H1 (cell line): ENCODE measurements around the gene POLR2L. TPM values are rescaled to one million over a fixed set of nuclear protein-coding genes. Genes with fewer than 3 reads are reported as not detected.

ENCODE experiments used
- CTCF ChIA-PET: fragments of 300-600 bp; sonication (Branson Sonifier 250); formaldehyde crosslinking; loops from one replicate; lab custom pipeline; 2021; ENCODE audit not compliant: partially characterized antibody; lab: Charles Lee
- POLR2A ChIA-PET: fragments of 300-600 bp; sonication (Branson Sonifier 250); formaldehyde crosslinking; loops from one replicate; lab custom pipeline; 2021; ENCODE audit warnings: inconsistent platforms; ENCODE audit not compliant: partially characterized antibody; lab: Charles Lee
- DNase-seq, 2 experiments: peaks; one replicate each; pipeline versions ENCODE4 v3.0.0 to v3.0.0-alpha.2; 2010 to 2022; ENCODE audit warnings: low spot score in 2 of 2, low read depth in 1 of 2, mixed read lengths in 1 of 2
- FAIRE-seq: peaks from 2 replicates; lab custom pipeline; 2011; peaks lifted over from hg19 to GRCh38; lab: Jason Lieb, UNC
- H2AFZ ChIP-seq: 2 replicates; pipeline ENCODE4 v1.8.1; 2012; ENCODE audit warnings: low read length, inconsistent platforms
- H2AK5ac ChIP-seq: 2 replicates; pipeline ENCODE4 v1.6.1; 2013; ENCODE audit warnings: low read depth, low read length
- H2BK120ac ChIP-seq: replicated peaks from 2 replicates; pipeline ENCODE3; 2013; ENCODE audit warnings: low read depth, low read length, inconsistent platforms
- H2BK12ac ChIP-seq: 2 replicates; pipeline ENCODE4 v1.6.1; 2013; ENCODE audit warnings: low read depth, low read length
- H2BK15ac ChIP-seq: 2 replicates; pipeline ENCODE4 v1.6.1; 2013; ENCODE audit warnings: low read length
- H2BK20ac ChIP-seq: 2 replicates; pipeline ENCODE4 v1.6.1; 2013; ENCODE audit warnings: low read length
- H2BK5ac ChIP-seq: 2 replicates; pipeline ENCODE4 v1.6.1; 2013; ENCODE audit warnings: low read depth, low read length
- H3K14ac ChIP-seq: 2 replicates; pipeline ENCODE4 v1.6.1; 2013; ENCODE audit warnings: inconsistent platforms; ENCODE audit not compliant: insufficient read length
- H3K18ac ChIP-seq: 2 replicates; pipeline ENCODE4 v1.6.1; 2013; ENCODE audit warnings: low read length; ENCODE audit errors: extremely low read depth
- H3K23ac ChIP-seq: 2 replicates; pipeline ENCODE4 v1.6.1; 2013; ENCODE audit warnings: inconsistent platforms; ENCODE audit not compliant: insufficient read length
- H3K23me2 ChIP-seq: 2 replicates; pipeline ENCODE4 v1.6.1; 2013; ENCODE audit warnings: low read depth, low read length
- H3K27ac ChIP-seq: 2 replicates; pipeline ENCODE4 v1.6.1; 2011; ENCODE audit warnings: low read depth, low read length, inconsistent platforms
- H3K27me3 ChIP-seq, 4 experiments: replicated peaks in 1 of 4; 1 replicate in 1 of 4; 2 replicates in 3 of 4; pipeline versions ENCODE4 v1.6.1 to v1.8.1; 2011 to 2013; ENCODE audit warnings: low read length in 3 of 4, mild to moderate bottlenecking in 3 of 4, inconsistent platforms in 2 of 4, mixed read lengths in 2 of 4, moderate library complexity in 1 of 4; ENCODE audit not compliant: control insufficient read depth in 3 of 4, insufficient read depth in 3 of 4; ENCODE audit errors: extremely low read depth in 1 of 4
- H3K36me3 ChIP-seq, 4 experiments: 2 replicates each; pipeline versions ENCODE4 v1.6.1 to v1.8.1; 2011 to 2013; ENCODE audit warnings: mild to moderate bottlenecking in 4 of 4, low read length in 3 of 4, moderate library complexity in 2 of 4, control low read depth in 1 of 4, inconsistent platforms in 1 of 4; ENCODE audit not compliant: insufficient read depth in 4 of 4, control insufficient read depth in 2 of 4
- H3K4ac ChIP-seq: replicated peaks from 2 replicates; pipeline ENCODE3; 2013; ENCODE audit warnings: low read length, low read depth, mixed read lengths, inconsistent platforms; ENCODE audit not compliant: insufficient read length
- H3K4me1 ChIP-seq, 4 experiments: replicated peaks in 1 of 4; 1 replicate in 1 of 4; 2 replicates in 3 of 4; pipeline versions ENCODE4 v1.6.1 to v1.8.1; 2011 to 2013; ENCODE audit warnings: low read length in 3 of 4, inconsistent platforms in 2 of 4, mixed read lengths in 1 of 4; ENCODE audit not compliant: insufficient read depth in 4 of 4, control insufficient read depth in 3 of 4
- H3K4me2 ChIP-seq, 2 experiments: 2 replicates each; pipeline versions ENCODE4 v1.6.1 to v1.8.1; 2011 to 2013; ENCODE audit warnings: low read depth in 2 of 2, low read length in 2 of 2, control low read depth in 1 of 2, inconsistent platforms in 1 of 2, mild to moderate bottlenecking in 1 of 2; ENCODE audit not compliant: insufficient read depth in 1 of 2
- H3K4me3 ChIP-seq, 4 experiments: fragments of 200-600, 300-600 bp in 1 of 4; sonication (generic), shearing (Covaris generic), sonication (Bioruptor Twin) in 1 of 4; 2 replicates each; pipeline versions ENCODE4 v1.5.1 to v1.8.1; 2011 to 2016; ENCODE audit warnings: low read length in 4 of 4, low read depth in 3 of 4, control low read depth in 2 of 4, inconsistent platforms in 2 of 4, mild to moderate bottlenecking in 2 of 4, mixed read lengths in 1 of 4, moderate library complexity in 1 of 4; ENCODE audit not compliant: insufficient read depth in 2 of 4; ENCODE audit errors: extremely low read depth in 1 of 4
- H3K56ac ChIP-seq: replicated peaks from 2 replicates; pipeline ENCODE3; 2013; ENCODE audit warnings: low read depth, mild to moderate bottlenecking, mixed read lengths, low read length, inconsistent platforms; ENCODE audit not compliant: insufficient read length
- H3K79me1 ChIP-seq: 2 replicates; pipeline ENCODE4 v1.6.1; 2013; ENCODE audit warnings: low read depth, low read length, control low read depth
- H3K79me2 ChIP-seq, 2 experiments: 2 replicates each; pipeline versions ENCODE4 v1.6.1 to v1.8.1; 2012 to 2013; ENCODE audit warnings: low read length in 2 of 2, mild to moderate bottlenecking in 2 of 2, inconsistent platforms in 1 of 2; ENCODE audit not compliant: insufficient read depth in 2 of 2, control insufficient read depth in 1 of 2
- H3K9ac ChIP-seq, 4 experiments: replicated peaks in 1 of 4; 1 replicate in 1 of 4; 2 replicates in 3 of 4; pipeline versions ENCODE4 v1.6.1 to v1.8.1; 2011 to 2013; ENCODE audit warnings: low read depth in 3 of 4, low read length in 3 of 4, control low read depth in 2 of 4, mild to moderate bottlenecking in 2 of 4, moderate library complexity in 2 of 4, inconsistent platforms in 1 of 4; ENCODE audit errors: extremely low read depth in 1 of 4
- H3K9me3 ChIP-seq, 2 experiments: 2 replicates each; pipeline versions ENCODE4 v1.6.1 to v1.8.1; 2012 to 2013; ENCODE audit warnings: mild to moderate bottlenecking in 2 of 2, moderate library complexity in 2 of 2, control low read depth in 1 of 2, inconsistent platforms in 1 of 2, low read depth in 1 of 2, low read length in 1 of 2, mixed read lengths in 1 of 2; ENCODE audit not compliant: insufficient read depth in 2 of 2
- H4K20me1 ChIP-seq, 2 experiments: replicated peaks in 1 of 2; 2 replicates each; pipeline versions ENCODE3 to v1.8.1; 2011 to 2013; ENCODE audit warnings: inconsistent platforms in 2 of 2, low read length in 2 of 2, mild to moderate bottlenecking in 1 of 2; ENCODE audit not compliant: insufficient read depth in 2 of 2, control insufficient read depth in 1 of 2
- H4K5ac ChIP-seq: 2 replicates; pipeline ENCODE4 v1.6.1; 2013; ENCODE audit warnings: low read length, low read depth, mixed read lengths, inconsistent platforms; ENCODE audit not compliant: insufficient read length
- H4K8ac ChIP-seq: 2 replicates; pipeline ENCODE4 v1.8.0; 2013; ENCODE audit warnings: mild to moderate bottlenecking, moderate library complexity, low read length, inconsistent platforms; ENCODE audit not compliant: insufficient read depth; ENCODE audit errors: extremely low read depth
- H4K91ac ChIP-seq: replicated peaks from 2 replicates; pipeline ENCODE3; 2013; ENCODE audit warnings: low read length, mixed read lengths, inconsistent platforms; ENCODE audit not compliant: insufficient read length
- ASH2L ChIP-seq: fragments of 200-600, 300-600 bp; sonication (generic); IDR thresholded peaks from one replicate; pipeline ENCODE4 v1.7.1; 2017; ENCODE audit warnings: low read length
- BCL11A ChIP-seq, 2 experiments: IDR thresholded peaks; one replicate each; pipeline ENCODE4 v1.6.1; 2011; ENCODE audit warnings: low read depth in 2 of 2, low read length in 2 of 2, mild to moderate bottlenecking in 2 of 2
- EGR1 ChIP-seq: IDR thresholded peaks from 2 replicates; pipeline ENCODE4 v1.6.1; 2011; ENCODE audit warnings: low read depth, low read length, borderline replicate concordance
- KDM1A ChIP-seq: fragments of 200-600, 300-600 bp; sonication (generic); IDR thresholded peaks from 2 replicates; pipeline ENCODE4 v1.7.1; 2016; ENCODE audit warnings: mild to moderate bottlenecking, low read length, borderline replicate concordance
- KDM4A ChIP-seq: IDR thresholded peaks from one replicate; pipeline ENCODE4 v1.7.1; 2012; ENCODE audit warnings: low read depth, mild to moderate bottlenecking, moderate library complexity, low read length, inconsistent platforms; ENCODE audit not compliant: severe bottlenecking
- NANOG ChIP-seq: IDR thresholded peaks from 2 replicates; pipeline ENCODE4 v1.6.1; 2011; ENCODE audit warnings: low read length, low read depth, mild to moderate bottlenecking, inconsistent platforms; ENCODE audit not compliant: insufficient read depth, poor library complexity, severe bottlenecking
- NRF1 ChIP-seq: IDR thresholded peaks from 2 replicates; pipeline ENCODE4 v1.6.1; 2011; ENCODE audit warnings: mild to moderate bottlenecking, low read depth, low read length, improper control_type of control experiment
- POLR2A ChIP-seq, 2 experiments: IDR thresholded peaks; 1 replicate in 1 of 2; 2 replicates in 1 of 2; pipeline ENCODE4 v1.6.1; 2011; ENCODE audit warnings: low read depth in 2 of 2, low read length in 2 of 2, mild to moderate bottlenecking in 2 of 2; ENCODE audit errors: control extremely low read depth in 1 of 2
- RBBP5 ChIP-seq: IDR thresholded peaks from 2 replicates; pipeline ENCODE4 v1.7.1; 2012; ENCODE audit warnings: low read depth, mild to moderate bottlenecking, inconsistent platforms, low read length, moderate library complexity, borderline replicate concordance
- SP1 ChIP-seq: IDR thresholded peaks from 2 replicates; pipeline ENCODE4 v1.6.1; 2011; ENCODE audit warnings: low read depth, low read length
- SP2 ChIP-seq: IDR thresholded peaks from 2 replicates; pipeline ENCODE4 v1.6.1; 2012; ENCODE audit warnings: mild to moderate bottlenecking, low read length, inconsistent platforms
- SUZ12 ChIP-seq: fragments of 200-600 bp; sonication (generic); IDR thresholded peaks from 2 replicates; pipeline ENCODE4 v1.6.1; 2012; ENCODE audit warnings: mild to moderate bottlenecking, inconsistent platforms, low read length, moderate library complexity, mixed read lengths
- TAF7 ChIP-seq: optimal IDR thresholded peaks from 2 replicates; pipeline ENCODE3; 2011; ENCODE audit warnings: low read depth, mild to moderate bottlenecking, inconsistent platforms, low read length, moderate library complexity, borderline replicate concordance
- USF2 ChIP-seq: IDR thresholded peaks from 2 replicates; pipeline ENCODE4 v1.6.1; 2011; ENCODE audit warnings: low read length, improper control_type of control experiment
- WGBS, 2 experiments: shearing (Covaris generic) in 1 of 2; methylation state at CpG; one replicate each; pipeline versions ENCODE4 v1.1.6 to v1.1.7; 2013 to 2015; ENCODE audit warnings: low lambda C conversion rate in 2 of 2, mixed read lengths in 2 of 2, inconsistent platforms in 1 of 2, low coverage in 1 of 2, missing lambda C conversion rate in 1 of 2; ENCODE audit not compliant: insufficient replicate concordance in 2 of 2, insufficient coverage in 1 of 2, insufficient read length in 1 of 2; ENCODE audit errors: extremely low coverage in 1 of 2, missing lambda C conversion rate in 1 of 2; 5-methylcytosine and 5-hydroxymethylcytosine counted together
- polyA plus RNA-seq, 7 experiments: library from polyadenylated mRNA; depleted of rRNA in 3 of 7; stranded (reverse) in 5 of 7; unstranded in 2 of 7; fragments of >200 nt in 5 of 7; fragments of 200-250 nt in 2 of 7; gene quantifications; 1 replicate in 5 of 7; 2 replicates in 1 of 7; 4 replicates in 1 of 7; pipeline versions ENCODE4 v1.2.1 to v1.2.3, GENCODE V29; 2011 to 2013; ENCODE audit warnings: missing spikeins in 2 of 7, mixed read lengths in 2 of 7
- total RNA-seq: library from RNA; stranded (reverse); fragmentation: NEBNext Ultra II Directional; extraction: Animal tissue kit (Norgen Biotek cat#: 25700); gene quantifications from 2 replicates; pipeline ENCODE4 v1.2.1, GENCODE V29; 2021

POLR2L gene
- total and polyA plus RNA-seq, 2 of the 8 experiments (the other 6 are each of a cell fraction or from before 2014, with no cell fraction given) = 140 to 151 TPM

- Histone ChIP-seq H4K20me1 (peaks cover 13 to 34% of the 10 kb centered on the region in 2 experiments), H3K18ac (no peak overlapping the region), H3K4me1 (peaks cover 0 to 16% (median 9%) of the 10 kb centered on the region in 4 experiments; a peak in 5 of 7 replicates), H4K5ac (no peak overlapping the region), H3K23ac (no peak overlapping the region), H3K79me2 (no peaks in the 10 kb centered on the region), H3K27ac (no peak overlapping the region), H3K27me3 (no peaks in the 10 kb centered on the region), H4K91ac (no peak overlapping the region), H2BK120ac (no peak overlapping the region), H3K9me3 (no peaks in the 10 kb centered on the region), H3K4me3 (no peak overlapping the region), H2AK5ac (no peak overlapping the region), H2BK15ac (no peak overlapping the region), H3K23me2 (no peaks in the 10 kb centered on the region), H2BK5ac (no peak overlapping the region), H3K9ac (no peak overlapping the region), H3K79me1 (no peaks in the 10 kb centered on the region), H2AFZ (no peak overlapping the region), H3K36me3 (peaks cover 0 to 4% (median 0%) of the 10 kb centered on the region in 4 experiments; a peak in 3 of 8 replicates), H3K14ac (no peak overlapping the region), H3K4me2 (no peak overlapping the region), H2BK12ac (no peak overlapping the region; the same call in 1 of the 2 replicates), H2BK20ac (no peak overlapping the region), H3K56ac (no peak overlapping the region), H3K4ac (no peak overlapping the region), H4K8ac (no peak overlapping the region)
- CTCF ChIA-PET = interaction anchor here (1.1 to 6.3 kb wide), 8 partner anchors 8 to 181 kb away, joined by 3 to 35 read pairs (median 6); no protein-coding TSS in a partner anchor
- FAIRE-seq (no peak), DNase-seq (no peak)
- 89% methylated on average over 12 of the region's 12 CpGs; no CpG with 5 or more reads in 1 of the 2 experiments for WGBS, 2 experiments
- POLR2A ChIA-PET = interaction anchor here (1.7 to 4.8 kb wide), 2 partner anchors 9 to 13 kb away, joined by 5 to 24 read pairs; no protein-coding TSS in a partner anchor
- TF ChIP-seq NANOG (no peak), TAF7 (no peak), POLR2A (IDR thresholded peaks at IDR 0.05; ENCODE audit: control extremely low read depth in 1 of 2, low read depth in 2 of 2, low read length in 2 of 2) (no peak), KDM1A (no peak), KDM4A (no peak), NRF1 (no peak), SP2 (no peak), RBBP5 (no peak), EGR1 (no peak), USF2 (no peak), SUZ12 (no peak), SP1 (no peak), BCL11A (IDR thresholded peaks at IDR 0.05; ENCODE audit: low read depth in 2 of 2, low read length in 2 of 2) (no peak), ASH2L (no peak)
Observed at GRCh38 chr11:868802-869201, 26.5 kb upstream of the POLR2L start.
